ENCODE measurements around the gene RASSF6. TPM values are rescaled to one million over a fixed set of nuclear protein-coding genes. Genes with fewer than 3 reads are reported as not detected.

The RASSF6 gene
- total RNA-seq, 1 donor from 2014 or later = not detected

Small RNA genes lying within 50 kb of the gene (small RNA-seq; reads per million reads assigned to genes)
- gene AC074250.1 = not detected

Other genes starting within 250 kb of the RASSF6 start
- gene ALB, start 216.1 kb downstream of the RASSF6 start, total RNA-seq (ENCODE audit: low replicate concordance) = 0.09 and 0.96 TPM in 2 replicates
- 0.62 TPM in 1 of 2 replicates, not detected in the other for gene AFP, start 184.2 kb downstream of the RASSF6 start, total RNA-seq (ENCODE audit: low replicate concordance)
- gene AFM, start 138.7 kb downstream of the RASSF6 start, total RNA-seq (ENCODE audit: low replicate concordance) = not detected in 2 replicates
- not detected in 2 replicates for gene CXCL8, start 120.1 kb upstream of the RASSF6 start, total RNA-seq (ENCODE audit: low replicate concordance)
- gene CXCL6, start 216.2 kb upstream of the RASSF6 start, total RNA-seq (ENCODE audit: low replicate concordance) = 0.71 and 1.5 TPM in 2 replicates
- gene PF4V1, start 232.9 kb upstream of the RASSF6 start, total RNA-seq (ENCODE audit: low replicate concordance) = not detected in 2 replicates
- gene CXCL1, start 249.0 kb upstream of the RASSF6 start, total RNA-seq (ENCODE audit: low replicate concordance) = not detected in 2 replicates

Measured in neural progenitor cell (in vitro differentiated cells).